IgD-negative memory B cell (primary cell): ENCODE measurements around the gene GCNT1. TPM values are rescaled to one million over a fixed set of nuclear protein-coding genes. Genes with fewer than 3 reads are reported as not detected.
"Not testable (repeated sequence)": the region's sequence is repeated elsewhere in the genome, so short reads cannot be mapped to it uniquely, and the experiment has no call there.

Experiments used
- H3K27ac Mint-ChIP-seq, 3 donors: one replicate each; pipeline ENCODE4 v1.8.0; 2020 to 2022; ENCODE audit warnings: mild to moderate bottlenecking in 3 of 3, mixed read lengths in 3 of 3, moderate library complexity in 1 of 3
- H3K27me3 Mint-ChIP-seq: one replicate; pipeline ENCODE4 v1.8.0; 2021; ENCODE audit warnings: mixed read lengths
- H3K36me3 Mint-ChIP-seq: one replicate; pipeline ENCODE4 v1.8.0; 2020; ENCODE audit warnings: mild to moderate bottlenecking, mixed read lengths
- H3K4me1 Mint-ChIP-seq, 3 donors: one replicate each; pipeline ENCODE4 v1.8.0; 2020 to 2022; ENCODE audit warnings: mixed read lengths in 3 of 3, mild to moderate bottlenecking in 1 of 3
- H3K4me3 Mint-ChIP-seq, 4 donors: one replicate each; pipeline ENCODE4 v1.8.0; 2020 to 2022; ENCODE audit warnings: mild to moderate bottlenecking in 4 of 4, mixed read lengths in 4 of 4, moderate library complexity in 3 of 4
- H3K9me3 Mint-ChIP-seq, 3 donors: one replicate each; pipeline ENCODE4 v1.8.0; 2020 to 2021; ENCODE audit warnings: mixed read lengths in 3 of 3, mild to moderate bottlenecking in 1 of 3
- polyA plus RNA-seq: library from polyadenylated mRNA; unstranded; fragments of 300-500 nt; fragmentation: Illumina TruSeq; gene quantifications from one replicate; pipeline ENCODE4 v1.2.3, GENCODE V29; 2021

The GCNT1 gene
- polyA plus RNA-seq, 1 donor from 2014 or later = 4.6 TPM

DNA sequence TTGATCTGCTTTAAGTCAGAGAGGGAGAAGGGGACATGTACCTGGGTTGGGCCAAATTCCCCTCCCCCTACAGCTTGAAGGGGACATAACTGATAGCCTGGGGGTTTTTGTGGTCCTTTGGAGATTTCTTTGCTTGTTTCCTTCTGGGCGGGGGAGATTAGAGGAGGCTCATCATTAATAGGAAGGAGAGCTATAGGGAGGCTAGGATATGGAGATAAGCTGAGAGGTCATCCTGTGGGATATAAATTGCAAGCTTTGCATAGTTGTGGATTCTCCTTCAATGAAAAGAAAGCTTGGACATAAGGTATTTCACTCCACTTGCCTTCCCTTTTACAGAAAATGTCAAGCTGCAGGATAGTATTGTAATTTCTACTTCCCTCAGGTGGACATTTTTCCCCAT is 34.5 kb downstream of the GCNT1 start:
- not testable (repeated sequence) for H3K36me3 Mint-ChIP-seq, H3K27me3 Mint-ChIP-seq, H3K4me1 Mint-ChIP-seq, H3K4me3 Mint-ChIP-seq, H3K9me3 Mint-ChIP-seq
- H3K27ac Mint-ChIP-seq = peak overlapping the region in 1 of 3 donors; percentile 82

DNA sequence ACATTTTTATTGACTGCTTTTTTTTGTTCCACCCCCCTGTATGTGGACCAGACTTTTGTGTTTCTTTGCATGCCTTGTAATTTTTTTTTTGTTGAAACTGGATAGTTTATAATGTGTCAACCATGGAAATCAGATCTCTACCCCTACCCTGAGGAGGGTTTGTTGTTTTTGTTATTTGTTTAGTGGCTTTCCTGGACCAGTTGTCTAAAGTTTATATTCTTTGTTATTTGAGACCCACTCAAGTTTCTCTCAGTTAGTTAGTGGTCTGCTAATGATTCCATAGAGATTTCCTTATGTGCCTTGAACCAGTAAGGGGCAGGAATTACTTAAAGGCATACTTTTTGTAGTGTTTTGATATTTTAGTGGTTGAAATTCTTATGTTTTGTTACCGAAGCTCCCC is 41.1 kb downstream of the GCNT1 start:
- H3K4me3 Mint-ChIP-seq = no peak overlapping the region
- H3K36me3 Mint-ChIP-seq = peaks cover 8% of the 10 kb centered on the region
- H3K27ac Mint-ChIP-seq = no peak overlapping the region
- peaks cover 0 to 5% (median 0%) of the 10 kb centered on the region in 3 donors for H3K4me1 Mint-ChIP-seq
- H3K9me3 Mint-ChIP-seq = peaks cover 3 to 5% (median 4%) of the 10 kb centered on the region in 3 donors
- no peaks in the 10 kb centered on the region for H3K27me3 Mint-ChIP-seq

DNA sequence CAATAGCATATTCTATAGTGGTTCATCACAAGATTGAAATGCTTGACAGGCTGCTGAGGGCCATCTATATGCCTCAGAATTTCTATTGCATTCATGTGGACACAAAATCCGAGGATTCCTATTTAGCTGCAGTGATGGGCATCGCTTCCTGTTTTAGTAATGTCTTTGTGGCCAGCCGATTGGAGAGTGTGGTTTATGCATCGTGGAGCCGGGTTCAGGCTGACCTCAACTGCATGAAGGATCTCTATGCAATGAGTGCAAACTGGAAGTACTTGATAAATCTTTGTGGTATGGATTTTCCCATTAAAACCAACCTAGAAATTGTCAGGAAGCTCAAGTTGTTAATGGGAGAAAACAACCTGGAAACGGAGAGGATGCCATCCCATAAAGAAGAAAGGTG is 43.8 kb downstream of the GCNT1 start:
- H3K4me1 Mint-ChIP-seq = peaks cover 0 to 5% (median 0%) of the 10 kb centered on the region in 3 donors
- H3K36me3 Mint-ChIP-seq = peaks cover 6% of the 10 kb centered on the region
- no peak overlapping the region for H3K27ac Mint-ChIP-seq
- no peaks in the 10 kb centered on the region for H3K9me3 Mint-ChIP-seq
- H3K27me3 Mint-ChIP-seq = no peaks in the 10 kb centered on the region
- no peak overlapping the region for H3K4me3 Mint-ChIP-seq

DNA sequence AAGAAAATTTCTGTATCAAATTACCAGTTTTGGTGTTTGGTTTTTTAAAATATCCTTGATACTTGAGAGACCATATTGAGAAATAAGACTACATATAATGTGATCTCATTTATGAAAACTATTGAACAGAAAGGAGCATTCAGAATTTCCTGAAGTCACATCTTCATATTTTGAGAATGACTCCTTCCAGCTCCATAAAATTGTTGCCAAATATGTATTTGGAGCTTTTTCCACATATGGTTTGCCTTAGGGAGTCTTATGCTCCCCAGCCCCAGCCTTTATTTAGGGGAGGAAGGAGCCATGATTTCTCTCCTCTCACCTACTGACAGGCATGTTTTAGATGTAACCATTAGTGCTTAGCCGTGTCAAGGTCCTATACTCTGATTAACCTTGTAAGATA is 51.1 kb downstream of the GCNT1 start:
- Mint-ChIP-seq H3K27ac (no peak overlapping the region), H3K4me3 (no peak overlapping the region), H3K4me1 (no peaks in the 10 kb centered on the region), H3K36me3 (peaks cover 3% of the 10 kb centered on the region), H3K9me3 (peaks cover 2 to 4% (median 3%) of the 10 kb centered on the region in 3 donors), H3K27me3 (peaks cover 4% of the 10 kb centered on the region)

DNA sequence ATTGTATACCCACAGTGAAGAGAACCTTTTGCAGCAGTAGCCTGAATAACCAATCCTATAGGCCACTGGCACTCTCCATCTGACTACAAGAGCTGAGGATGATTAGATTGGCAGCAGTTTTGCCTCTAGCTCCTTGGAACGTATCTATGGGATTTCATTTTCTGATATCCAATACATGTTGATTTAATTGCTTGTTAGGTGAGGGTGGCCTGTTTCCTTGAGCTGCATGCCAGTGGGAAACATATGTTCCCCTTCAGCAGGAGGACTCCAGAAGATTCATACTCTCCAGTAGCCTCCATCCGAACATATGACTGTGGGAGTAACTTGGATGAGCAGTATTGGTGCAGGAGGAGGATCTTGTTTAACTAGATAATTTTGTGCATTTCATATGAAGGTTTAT is 51.5 kb downstream of the GCNT1 start:
- no peak overlapping the region for H3K4me3 Mint-ChIP-seq
- H3K27ac Mint-ChIP-seq = no peak overlapping the region
- H3K27me3 Mint-ChIP-seq = peaks cover 5% of the 10 kb centered on the region
- no peaks in the 10 kb centered on the region for H3K4me1 Mint-ChIP-seq
- peaks cover 2 to 4% (median 3%) of the 10 kb centered on the region in 3 donors for H3K9me3 Mint-ChIP-seq
- H3K36me3 Mint-ChIP-seq = peaks cover 3% of the 10 kb centered on the region

DNA sequence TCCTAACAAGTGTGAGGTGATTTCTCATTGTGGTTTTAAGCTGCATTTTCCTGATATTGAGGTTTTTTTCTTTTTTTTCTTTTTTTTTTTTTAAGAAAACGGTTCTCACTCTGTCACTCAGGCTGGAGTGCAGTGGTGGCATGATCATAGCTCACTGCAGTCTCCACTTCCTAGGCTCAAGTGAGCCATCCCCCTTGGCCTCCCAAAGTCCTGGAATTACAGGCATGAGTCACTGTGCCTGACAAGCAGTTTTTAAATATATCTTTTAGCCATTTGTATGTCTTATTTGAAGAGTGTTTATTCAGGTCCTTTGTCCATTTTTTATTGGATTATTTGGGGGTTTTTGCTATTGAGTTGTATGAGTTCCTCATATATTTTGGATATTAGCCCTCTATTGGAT is 53.8 kb downstream of the GCNT1 start:
- Mint-ChIP-seq H3K9me3 (peaks cover 2 to 4% (median 3%) of the 10 kb centered on the region in 3 donors), H3K36me3 (peaks cover 3% of the 10 kb centered on the region), H3K4me1 (no peaks in the 10 kb centered on the region), H3K4me3 (no peak overlapping the region), H3K27me3 (peaks cover 8% of the 10 kb centered on the region), H3K27ac (no peak overlapping the region)

DNA sequence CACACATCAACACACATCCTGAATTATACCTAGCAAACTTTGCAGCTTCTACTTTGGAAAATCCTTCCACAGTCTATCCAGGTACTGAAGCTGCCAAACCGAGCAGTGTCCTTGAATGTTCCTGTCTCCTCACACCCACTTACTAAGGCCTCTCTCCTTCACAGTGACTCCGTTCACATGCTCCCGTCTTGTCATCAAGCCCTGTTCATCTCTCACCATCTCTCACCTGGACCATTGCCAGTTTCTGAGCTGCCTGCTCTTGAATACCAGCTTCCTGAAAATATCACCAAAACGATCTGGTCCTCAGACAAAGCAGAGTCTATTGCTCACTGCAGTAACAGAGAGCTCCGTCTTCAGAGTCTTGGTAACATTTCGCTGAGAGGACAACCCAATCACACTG is 57.4 kb downstream of the GCNT1 start:
- Mint-ChIP-seq H3K27ac (no peak overlapping the region), H3K4me1 (no peaks in the 10 kb centered on the region)

DNA sequence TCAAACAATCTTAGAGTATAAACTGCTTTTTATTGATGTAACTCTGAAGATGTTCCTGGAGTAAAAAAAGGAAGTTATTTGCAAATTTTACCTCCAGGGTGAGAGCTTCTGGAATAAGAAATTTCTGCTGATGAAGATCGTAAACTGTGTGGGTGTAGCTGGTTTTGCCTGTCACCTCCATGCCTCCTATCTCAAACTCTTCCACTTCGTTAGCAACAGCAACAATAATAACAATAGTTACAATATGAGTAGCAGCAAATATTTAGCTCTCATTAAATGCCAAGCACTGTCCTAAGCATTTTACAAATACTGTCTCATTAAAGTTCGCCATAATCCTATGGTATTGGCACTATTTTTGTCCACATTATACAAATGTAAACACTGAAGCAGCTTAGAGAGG is 57.9 kb downstream of the GCNT1 start:
- peaks cover 8% of the 10 kb centered on the region for H3K27me3 Mint-ChIP-seq
- no peak overlapping the region for H3K4me3 Mint-ChIP-seq
- peaks cover 3% of the 10 kb centered on the region for H3K36me3 Mint-ChIP-seq

More for the DNA sequence above, 57.4 kb downstream of the GCNT1 start:
- Mint-ChIP-seq H3K36me3 (peaks cover 3% of the 10 kb centered on the region), H3K27me3 (peaks cover 8% of the 10 kb centered on the region), H3K9me3 (peaks cover 0 to 4% (median 3%) of the 10 kb centered on the region in 3 donors), H3K4me3 (no peak overlapping the region)

DNA sequence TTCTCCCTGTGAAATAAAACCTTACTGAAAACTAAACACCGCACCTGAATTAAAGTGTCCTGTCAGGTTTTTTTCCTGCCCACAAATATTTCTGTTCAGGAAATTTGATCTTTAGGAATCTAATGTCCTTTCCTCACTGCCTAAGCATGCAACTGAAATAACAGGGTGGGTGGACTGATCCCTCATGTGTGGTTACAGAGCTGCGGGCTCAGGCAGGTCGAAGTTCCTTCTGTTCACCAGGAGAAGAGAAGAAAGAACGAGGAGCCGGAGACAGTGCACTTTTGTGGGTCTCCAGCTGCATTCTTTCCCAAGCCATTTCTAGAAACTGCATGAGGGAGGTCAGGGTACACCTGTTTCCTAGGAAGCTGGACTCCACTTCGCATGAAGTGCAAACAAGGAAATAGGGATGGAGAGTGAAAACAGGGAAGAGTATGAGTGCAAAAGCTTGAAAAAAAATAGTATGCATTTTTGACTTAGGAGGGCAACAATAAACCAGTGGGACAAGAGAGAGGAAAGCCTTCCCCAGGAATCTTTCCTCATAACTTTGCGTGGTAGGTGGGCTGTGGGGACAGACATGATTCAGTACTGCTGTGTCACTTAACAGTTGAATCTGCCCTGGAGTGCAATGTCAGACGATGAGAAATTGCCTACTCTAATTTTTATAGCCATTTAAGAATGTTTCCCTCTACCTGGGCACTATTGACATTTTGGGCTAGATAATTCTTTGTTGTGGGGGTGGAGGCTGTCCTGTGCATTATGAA is 60.3 kb downstream of the GCNT1 start:
- Mint-ChIP-seq H3K9me3 (peaks cover 0 to under 1% (median 0%) of the 10 kb centered on the region in 3 donors), H3K36me3 (no peaks in the 10 kb centered on the region), H3K4me3 (no peak overlapping the region), H3K27ac (peak overlapping the region in 1 of 3 donors; percentile 75), H3K27me3 (peaks cover 8% of the 10 kb centered on the region), H3K4me1 (no peaks in the 10 kb centered on the region)

More for the DNA sequence above, 57.9 kb downstream of the GCNT1 start:
- Mint-ChIP-seq H3K4me1 (no peaks in the 10 kb centered on the region), H3K9me3 (peaks cover 0 to 4% (median 3%) of the 10 kb centered on the region in 3 donors), H3K27ac (no peak overlapping the region)

DNA sequence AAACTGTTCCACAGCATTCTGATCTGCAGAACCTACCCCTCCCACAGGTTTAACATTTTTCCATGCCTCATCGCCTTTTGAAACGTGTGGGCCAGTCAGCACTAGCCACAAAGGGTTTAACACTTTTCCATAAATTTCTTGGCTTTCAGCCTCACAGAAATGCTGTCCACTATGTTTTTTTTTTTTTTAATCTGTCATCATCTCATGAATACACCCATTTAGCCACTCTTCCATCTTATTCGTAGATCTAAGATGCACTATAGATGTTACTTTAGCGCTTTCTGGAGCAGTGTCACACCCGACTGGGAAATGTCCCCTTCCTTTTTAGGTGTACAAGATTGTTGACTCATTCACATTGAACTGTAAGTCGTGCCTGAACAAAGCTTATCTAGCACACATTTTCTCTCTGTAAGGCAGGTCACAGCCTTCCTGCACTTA is 62.3 kb downstream of the GCNT1 start:
- no peak overlapping the region for H3K4me3 Mint-ChIP-seq
- peaks cover 3% of the 10 kb centered on the region for H3K27me3 Mint-ChIP-seq
- no peaks in the 10 kb centered on the region for H3K36me3 Mint-ChIP-seq
- H3K9me3 Mint-ChIP-seq = no peaks in the 10 kb centered on the region
- no peak overlapping the region for H3K27ac Mint-ChIP-seq
- no peaks in the 10 kb centered on the region for H3K4me1 Mint-ChIP-seq

DNA sequence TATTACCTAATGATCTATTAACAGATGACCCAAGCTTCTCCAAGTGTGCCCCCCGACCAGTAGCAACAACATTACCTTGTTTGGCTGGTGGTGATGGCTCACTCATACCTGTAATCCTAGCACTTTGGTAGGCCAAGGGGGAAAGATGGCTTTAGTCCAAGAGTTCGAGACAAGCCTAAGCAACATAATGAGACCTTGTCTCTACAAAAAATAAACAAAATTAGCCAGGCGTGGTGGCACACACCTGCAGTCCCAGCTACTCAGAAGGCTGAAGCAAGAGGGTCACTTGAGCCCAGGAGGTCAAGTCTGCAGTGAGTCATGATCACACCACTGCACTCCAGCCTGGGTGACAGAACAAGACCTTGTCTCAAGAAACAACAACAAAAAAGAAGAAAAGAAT is 62.9 kb downstream of the GCNT1 start:
- H3K9me3 Mint-ChIP-seq = no peaks in the 10 kb centered on the region

DNA sequence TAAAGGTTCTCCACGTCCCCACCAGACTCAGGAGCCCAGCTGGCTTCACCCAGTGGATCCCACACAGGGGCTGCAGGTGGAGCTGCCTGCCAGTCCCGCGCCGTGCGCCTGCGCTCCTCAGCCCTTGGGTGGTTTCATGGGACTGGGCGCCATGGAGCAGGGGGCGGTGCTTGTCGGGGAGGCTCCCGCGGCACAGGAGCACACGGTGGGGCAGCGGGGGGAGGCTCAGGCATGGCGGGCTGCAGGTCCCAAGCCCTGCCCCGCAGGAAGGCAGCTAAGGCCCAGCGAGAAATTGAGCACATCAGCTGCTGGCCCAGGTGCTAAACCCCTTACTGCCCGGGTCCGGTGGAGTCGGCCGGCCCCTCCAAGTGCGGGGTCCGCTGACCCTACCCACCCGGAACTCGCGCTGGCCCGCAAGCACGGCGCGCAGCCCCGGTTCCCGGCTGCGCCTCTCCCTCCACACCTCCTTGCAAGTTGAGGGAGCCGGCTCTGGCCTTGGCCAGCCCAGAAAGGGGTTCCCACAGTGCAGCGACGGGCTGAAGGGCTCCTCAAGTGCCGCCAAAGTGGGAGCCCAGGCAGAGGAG is 64.7 kb downstream of the GCNT1 start:
- not testable (repeated sequence) for H3K27me3 Mint-ChIP-seq, H3K4me3 Mint-ChIP-seq, H3K9me3 Mint-ChIP-seq, H3K4me1 Mint-ChIP-seq, H3K36me3 Mint-ChIP-seq, H3K27ac Mint-ChIP-seq

More for the DNA sequence above, 62.9 kb downstream of the GCNT1 start:
- H3K4me3 Mint-ChIP-seq = no peak overlapping the region
- no peaks in the 10 kb centered on the region for H3K36me3 Mint-ChIP-seq
- H3K27ac Mint-ChIP-seq = no peak overlapping the region
- H3K4me1 Mint-ChIP-seq = no peaks in the 10 kb centered on the region
- peaks cover 3% of the 10 kb centered on the region for H3K27me3 Mint-ChIP-seq

DNA sequence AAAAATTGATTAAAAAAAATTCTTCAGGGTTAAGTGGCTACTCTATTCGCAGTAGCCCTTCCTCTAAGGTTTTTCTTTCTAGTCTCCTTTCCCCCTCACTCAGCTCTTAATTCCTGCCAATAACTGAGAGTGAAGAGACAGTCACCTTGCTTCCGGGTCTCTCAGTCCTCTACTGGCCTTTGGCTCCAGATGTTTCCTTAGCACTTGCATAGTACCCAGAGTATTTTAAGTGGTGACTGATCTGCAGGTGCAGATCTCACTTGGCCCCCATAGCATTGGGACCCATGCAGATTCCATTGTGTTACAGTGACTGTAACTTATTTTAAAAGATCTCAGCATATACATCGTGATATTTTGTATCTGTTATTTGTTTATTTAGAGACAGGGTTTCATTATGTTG is 66.2 kb downstream of the GCNT1 start:
- H3K27ac Mint-ChIP-seq = no peak overlapping the region
- H3K4me1 Mint-ChIP-seq = no peaks in the 10 kb centered on the region
- H3K4me3 Mint-ChIP-seq = peak overlapping the region in 1 of 4 donors; percentile 9
- H3K9me3 Mint-ChIP-seq = no peaks in the 10 kb centered on the region
- no peaks in the 10 kb centered on the region for H3K36me3 Mint-ChIP-seq
- H3K27me3 Mint-ChIP-seq = peaks cover 3% of the 10 kb centered on the region

DNA sequence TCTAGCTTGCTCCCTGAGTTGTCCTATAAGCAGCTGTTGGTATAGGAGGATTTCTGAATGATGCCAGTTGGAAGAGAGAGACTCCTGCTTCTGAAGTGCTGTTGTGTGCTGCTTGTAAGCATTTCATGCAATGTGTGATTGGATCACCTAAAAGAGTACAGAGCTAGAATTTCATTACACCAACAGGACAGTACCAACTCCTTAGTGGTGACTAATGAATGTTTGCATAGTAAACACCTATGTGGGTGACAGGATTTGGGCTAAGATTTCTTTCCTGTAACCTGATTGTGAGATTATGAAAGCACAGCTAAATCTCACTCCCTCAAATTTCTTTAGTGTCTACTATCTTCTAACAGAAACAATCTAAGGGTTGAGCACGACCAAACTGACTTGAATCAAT is 67.0 kb downstream of the GCNT1 start:
- H3K27me3 Mint-ChIP-seq = peaks cover 3% of the 10 kb centered on the region
- H3K27ac Mint-ChIP-seq = no peak overlapping the region
- H3K36me3 Mint-ChIP-seq = no peaks in the 10 kb centered on the region
- no peaks in the 10 kb centered on the region for H3K9me3 Mint-ChIP-seq
- no peaks in the 10 kb centered on the region for H3K4me1 Mint-ChIP-seq
- no peak overlapping the region for H3K4me3 Mint-ChIP-seq

DNA sequence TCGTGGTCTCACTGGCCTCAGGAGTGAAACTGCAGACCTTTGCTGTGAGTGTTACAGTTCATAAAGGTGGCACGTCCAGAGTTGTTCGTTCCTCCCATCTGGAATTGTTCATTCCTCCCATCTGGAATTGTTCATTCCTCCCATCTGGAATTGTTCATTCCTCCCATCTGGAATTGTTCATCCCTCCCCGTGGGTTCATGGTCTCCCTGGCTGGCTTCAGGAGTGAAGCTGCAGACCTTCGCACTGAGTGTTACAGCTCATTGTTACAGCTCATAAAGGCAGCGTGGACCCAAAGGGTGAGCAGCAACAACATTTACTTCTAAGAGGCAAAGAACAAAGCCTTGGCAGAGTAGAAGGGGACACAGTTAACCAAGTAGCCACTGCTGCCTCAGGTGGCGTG is 69.1 kb downstream of the GCNT1 start:
- Mint-ChIP-seq H3K9me3 (no peaks in the 10 kb centered on the region), H3K27me3 (peaks cover 1% of the 10 kb centered on the region), H3K4me3 (no peak overlapping the region), H3K4me1 (peaks cover 0 to 1% (median 0%) of the 10 kb centered on the region in 3 donors), H3K36me3 (no peaks in the 10 kb centered on the region), H3K27ac (no peak overlapping the region)
